Measurements from ENCODE around the gene PTGDR.

The PTGDR gene

GRCh38 chr14:52267501-52268278 lies at the start of gene PTGDR:
PTGDR (plus strand) TSS chr14:52267698; CDS start chr14:52267815, 117 bp downstream.
- DNase-seq (ENCODE audit: low spot score): no peak

- DNase-seq (ENCODE audit: low spot score): no peak
Observed at GRCh38 chr14:52219488-52220084, 47.9 kb upstream of the PTGDR start.

- no peak for DNase-seq (ENCODE audit: low spot score)
Observed at GRCh38 chr14:52220924-52221811, 46.3 kb upstream of the PTGDR start.

- no peak for DNase-seq (ENCODE audit: low spot score)
Observed at GRCh38 chr14:52222901-52223300, 44.6 kb upstream of the PTGDR start.

- DNase-seq (ENCODE audit: low spot score): no peak
Observed at GRCh38 chr14:52227619-52228222, 39.8 kb upstream of the PTGDR start.

GRCh38 chr14:52233693-52234092 lies 33.8 kb upstream of the PTGDR start:
- DNase-seq (ENCODE audit: low spot score): no peak

- no peak for DNase-seq (ENCODE audit: low spot score)
Observed at GRCh38 chr14:52235434-52235833, 32.1 kb upstream of the PTGDR start.

- DNase-seq (ENCODE audit: low spot score): no peak
Observed at GRCh38 chr14:52235866-52236510, 31.5 kb upstream of the PTGDR start.

- no peak for DNase-seq (ENCODE audit: low spot score)
Observed at GRCh38 chr14:52238682-52239081, 28.8 kb upstream of the PTGDR start.

- no peak for DNase-seq (ENCODE audit: low spot score)
Observed at GRCh38 chr14:52240623-52241022, 26.9 kb upstream of the PTGDR start.

GRCh38 chr14:52241087-52241793 lies 26.3 kb upstream of the PTGDR start:
- DNase-seq (ENCODE audit: low spot score): peak; percentile 60

- no peak for DNase-seq (ENCODE audit: low spot score)
Observed at GRCh38 chr14:52244328-52244727, 23.2 kb upstream of the PTGDR start.

- DNase-seq (ENCODE audit: low spot score): no peak
Observed at GRCh38 chr14:52244997-52245396, 22.5 kb upstream of the PTGDR start.

- no peak for DNase-seq (ENCODE audit: low spot score)
Observed at GRCh38 chr14:52248057-52248456, 19.4 kb upstream of the PTGDR start.

GRCh38 chr14:52251724-52252123 lies 15.8 kb upstream of the PTGDR start:
- no peak for DNase-seq (ENCODE audit: low spot score)

GRCh38 chr14:52253503-52253902 lies 14.0 kb upstream of the PTGDR start:
- DNase-seq (ENCODE audit: low spot score): no peak

- DNase-seq (ENCODE audit: low spot score): no peak
Observed at GRCh38 chr14:52254086-52254485, 13.4 kb upstream of the PTGDR start.

- no peak for DNase-seq (ENCODE audit: low spot score)
Observed at GRCh38 chr14:52258783-52259182, 8.7 kb upstream of the PTGDR start.

- no peak for DNase-seq (ENCODE audit: low spot score)
Observed at GRCh38 chr14:52259434-52259833, 8.1 kb upstream of the PTGDR start.

GRCh38 chr14:52262600-52262999 lies 4.9 kb upstream of the PTGDR start:
- DNase-seq (ENCODE audit: low spot score): no peak

GRCh38 chr14:52263190-52263589 lies 4.3 kb upstream of the PTGDR start:
- DNase-seq (ENCODE audit: low spot score): no peak

Data from AG08395 (cell line).